H1 (cell line): ENCODE results near the gene SCO2. TPM values are rescaled to one million over a fixed set of nuclear protein-coding genes. Genes with fewer than 3 reads are reported as not detected.
A peak's percentile ranks its signal among the peaks of the same experiment; 100 is the strongest.

ENCODE experiments used
- CTCF ChIA-PET: fragments of 300-600 bp; sonication (Branson Sonifier 250); formaldehyde crosslinking; loops from one replicate; lab custom pipeline; 2021; ENCODE audit not compliant: partially characterized antibody; lab: Charles Lee
- POLR2A ChIA-PET: fragments of 300-600 bp; sonication (Branson Sonifier 250); formaldehyde crosslinking; loops from one replicate; lab custom pipeline; 2021; ENCODE audit warnings: inconsistent platforms; ENCODE audit not compliant: partially characterized antibody; lab: Charles Lee
- DNase-seq, 2 experiments: peaks; one replicate each; pipeline versions ENCODE4 v3.0.0 to v3.0.0-alpha.2; 2010 to 2022; ENCODE audit warnings: low spot score in 2 of 2, low read depth in 1 of 2, mixed read lengths in 1 of 2
- FAIRE-seq: peaks from 2 replicates; lab custom pipeline; 2011; peaks lifted over from hg19 to GRCh38; lab: Jason Lieb, UNC
- H2AFZ ChIP-seq: 2 replicates; pipeline ENCODE4 v1.8.1; 2012; ENCODE audit warnings: low read length, inconsistent platforms
- H2AK5ac ChIP-seq: 2 replicates; pipeline ENCODE4 v1.6.1; 2013; ENCODE audit warnings: low read depth, low read length
- H2BK120ac ChIP-seq: replicated peaks from 2 replicates; pipeline ENCODE3; 2013; ENCODE audit warnings: low read depth, low read length, inconsistent platforms
- H2BK12ac ChIP-seq: 2 replicates; pipeline ENCODE4 v1.6.1; 2013; ENCODE audit warnings: low read depth, low read length
- H2BK15ac ChIP-seq: 2 replicates; pipeline ENCODE4 v1.6.1; 2013; ENCODE audit warnings: low read length
- H2BK20ac ChIP-seq: 2 replicates; pipeline ENCODE4 v1.6.1; 2013; ENCODE audit warnings: low read length
- H2BK5ac ChIP-seq: 2 replicates; pipeline ENCODE4 v1.6.1; 2013; ENCODE audit warnings: low read depth, low read length
- H3K14ac ChIP-seq: 2 replicates; pipeline ENCODE4 v1.6.1; 2013; ENCODE audit warnings: inconsistent platforms; ENCODE audit not compliant: insufficient read length
- H3K18ac ChIP-seq: 2 replicates; pipeline ENCODE4 v1.6.1; 2013; ENCODE audit warnings: low read length; ENCODE audit errors: extremely low read depth
- H3K23ac ChIP-seq: 2 replicates; pipeline ENCODE4 v1.6.1; 2013; ENCODE audit warnings: inconsistent platforms; ENCODE audit not compliant: insufficient read length
- H3K23me2 ChIP-seq: 2 replicates; pipeline ENCODE4 v1.6.1; 2013; ENCODE audit warnings: low read depth, low read length
- H3K27ac ChIP-seq: 2 replicates; pipeline ENCODE4 v1.6.1; 2011; ENCODE audit warnings: low read depth, low read length, inconsistent platforms
- H3K27me3 ChIP-seq, 4 experiments: replicated peaks in 1 of 4; 1 replicate in 1 of 4; 2 replicates in 3 of 4; pipeline versions ENCODE4 v1.6.1 to v1.8.1; 2011 to 2013; ENCODE audit warnings: low read length in 3 of 4, mild to moderate bottlenecking in 3 of 4, inconsistent platforms in 2 of 4, mixed read lengths in 2 of 4, moderate library complexity in 1 of 4; ENCODE audit not compliant: control insufficient read depth in 3 of 4, insufficient read depth in 3 of 4; ENCODE audit errors: extremely low read depth in 1 of 4
- H3K36me3 ChIP-seq, 4 experiments: 2 replicates each; pipeline versions ENCODE4 v1.6.1 to v1.8.1; 2011 to 2013; ENCODE audit warnings: mild to moderate bottlenecking in 4 of 4, low read length in 3 of 4, moderate library complexity in 2 of 4, control low read depth in 1 of 4, inconsistent platforms in 1 of 4; ENCODE audit not compliant: insufficient read depth in 4 of 4, control insufficient read depth in 2 of 4
- H3K4ac ChIP-seq: replicated peaks from 2 replicates; pipeline ENCODE3; 2013; ENCODE audit warnings: low read length, low read depth, mixed read lengths, inconsistent platforms; ENCODE audit not compliant: insufficient read length
- H3K4me1 ChIP-seq, 4 experiments: replicated peaks in 1 of 4; 1 replicate in 1 of 4; 2 replicates in 3 of 4; pipeline versions ENCODE4 v1.6.1 to v1.8.1; 2011 to 2013; ENCODE audit warnings: low read length in 3 of 4, inconsistent platforms in 2 of 4, mixed read lengths in 1 of 4; ENCODE audit not compliant: insufficient read depth in 4 of 4, control insufficient read depth in 3 of 4
- H3K4me2 ChIP-seq, 2 experiments: 2 replicates each; pipeline versions ENCODE4 v1.6.1 to v1.8.1; 2011 to 2013; ENCODE audit warnings: low read depth in 2 of 2, low read length in 2 of 2, control low read depth in 1 of 2, inconsistent platforms in 1 of 2, mild to moderate bottlenecking in 1 of 2; ENCODE audit not compliant: insufficient read depth in 1 of 2
- H3K4me3 ChIP-seq, 4 experiments: fragments of 200-600, 300-600 bp in 1 of 4; sonication (generic), shearing (Covaris generic), sonication (Bioruptor Twin) in 1 of 4; 2 replicates each; pipeline versions ENCODE4 v1.5.1 to v1.8.1; 2011 to 2016; ENCODE audit warnings: low read length in 4 of 4, low read depth in 3 of 4, control low read depth in 2 of 4, inconsistent platforms in 2 of 4, mild to moderate bottlenecking in 2 of 4, mixed read lengths in 1 of 4, moderate library complexity in 1 of 4; ENCODE audit not compliant: insufficient read depth in 2 of 4; ENCODE audit errors: extremely low read depth in 1 of 4
- H3K56ac ChIP-seq: replicated peaks from 2 replicates; pipeline ENCODE3; 2013; ENCODE audit warnings: low read depth, mild to moderate bottlenecking, mixed read lengths, low read length, inconsistent platforms; ENCODE audit not compliant: insufficient read length
- H3K79me1 ChIP-seq: 2 replicates; pipeline ENCODE4 v1.6.1; 2013; ENCODE audit warnings: low read depth, low read length, control low read depth
- H3K79me2 ChIP-seq, 2 experiments: 2 replicates each; pipeline versions ENCODE4 v1.6.1 to v1.8.1; 2012 to 2013; ENCODE audit warnings: low read length in 2 of 2, mild to moderate bottlenecking in 2 of 2, inconsistent platforms in 1 of 2; ENCODE audit not compliant: insufficient read depth in 2 of 2, control insufficient read depth in 1 of 2
- H3K9ac ChIP-seq, 4 experiments: replicated peaks in 1 of 4; 1 replicate in 1 of 4; 2 replicates in 3 of 4; pipeline versions ENCODE4 v1.6.1 to v1.8.1; 2011 to 2013; ENCODE audit warnings: low read depth in 3 of 4, low read length in 3 of 4, control low read depth in 2 of 4, mild to moderate bottlenecking in 2 of 4, moderate library complexity in 2 of 4, inconsistent platforms in 1 of 4; ENCODE audit errors: extremely low read depth in 1 of 4
- H3K9me3 ChIP-seq, 2 experiments: 2 replicates each; pipeline versions ENCODE4 v1.6.1 to v1.8.1; 2012 to 2013; ENCODE audit warnings: mild to moderate bottlenecking in 2 of 2, moderate library complexity in 2 of 2, control low read depth in 1 of 2, inconsistent platforms in 1 of 2, low read depth in 1 of 2, low read length in 1 of 2, mixed read lengths in 1 of 2; ENCODE audit not compliant: insufficient read depth in 2 of 2
- H4K20me1 ChIP-seq, 2 experiments: replicated peaks in 1 of 2; 2 replicates each; pipeline versions ENCODE3 to v1.8.1; 2011 to 2013; ENCODE audit warnings: inconsistent platforms in 2 of 2, low read length in 2 of 2, mild to moderate bottlenecking in 1 of 2; ENCODE audit not compliant: insufficient read depth in 2 of 2, control insufficient read depth in 1 of 2
- H4K5ac ChIP-seq: 2 replicates; pipeline ENCODE4 v1.6.1; 2013; ENCODE audit warnings: low read length, low read depth, mixed read lengths, inconsistent platforms; ENCODE audit not compliant: insufficient read length
- H4K8ac ChIP-seq: 2 replicates; pipeline ENCODE4 v1.8.0; 2013; ENCODE audit warnings: mild to moderate bottlenecking, moderate library complexity, low read length, inconsistent platforms; ENCODE audit not compliant: insufficient read depth; ENCODE audit errors: extremely low read depth
- H4K91ac ChIP-seq: replicated peaks from 2 replicates; pipeline ENCODE3; 2013; ENCODE audit warnings: low read length, mixed read lengths, inconsistent platforms; ENCODE audit not compliant: insufficient read length
- ATF3 ChIP-seq: IDR thresholded peaks from 2 replicates; pipeline ENCODE4 v1.6.1; 2011; ENCODE audit warnings: low read depth, mild to moderate bottlenecking, low read length; ENCODE audit not compliant: insufficient read depth
- CREB1 ChIP-seq: IDR thresholded peaks from 2 replicates; pipeline ENCODE4 v1.6.1; 2012; ENCODE audit warnings: inconsistent platforms
- EGR1 ChIP-seq: IDR thresholded peaks from 2 replicates; pipeline ENCODE4 v1.6.1; 2011; ENCODE audit warnings: low read depth, low read length, borderline replicate concordance
- GABPA ChIP-seq: IDR thresholded peaks from 2 replicates; pipeline ENCODE4 v1.6.1; 2011; ENCODE audit warnings: mild to moderate bottlenecking, low read length, moderate library complexity, borderline replicate concordance; ENCODE audit not compliant: insufficient read depth
- GTF2F1 ChIP-seq: IDR thresholded peaks from 2 replicates; pipeline ENCODE4 v1.6.1; 2012; ENCODE audit warnings: low read depth, low read length, improper control_type of control experiment, borderline replicate concordance
- KDM5A ChIP-seq: fragments of 200-600 bp; IDR thresholded peaks from 2 replicates; pipeline ENCODE4 v1.7.1; 2012; ENCODE audit warnings: mild to moderate bottlenecking, low read length, inconsistent platforms, mixed read lengths
- MAFK ChIP-seq: IDR thresholded peaks from 2 replicates; pipeline ENCODE4 v1.6.1; 2012; ENCODE audit warnings: low read depth, mild to moderate bottlenecking, improper control_type of control experiment, low read length
- NRF1 ChIP-seq: IDR thresholded peaks from 2 replicates; pipeline ENCODE4 v1.6.1; 2011; ENCODE audit warnings: mild to moderate bottlenecking, low read depth, low read length, improper control_type of control experiment
- POLR2A ChIP-seq, 2 experiments: IDR thresholded peaks; 1 replicate in 1 of 2; 2 replicates in 1 of 2; pipeline ENCODE4 v1.6.1; 2011; ENCODE audit warnings: low read depth in 2 of 2, low read length in 2 of 2, mild to moderate bottlenecking in 2 of 2; ENCODE audit errors: control extremely low read depth in 1 of 2
- SIN3A ChIP-seq, 2 experiments: IDR thresholded peaks in 1 of 2; conservative IDR thresholded peaks in 1 of 2; 2 replicates each; pipeline ENCODE4 v1.6.1; 2011 to 2012; ENCODE audit warnings: low read length in 2 of 2, improper control_type of control experiment in 1 of 2, low read depth in 1 of 2, mild to moderate bottlenecking in 1 of 2
- WGBS, 2 experiments: shearing (Covaris generic) in 1 of 2; methylation state at CpG; one replicate each; pipeline versions ENCODE4 v1.1.6 to v1.1.7; 2013 to 2015; ENCODE audit warnings: low lambda C conversion rate in 2 of 2, mixed read lengths in 2 of 2, inconsistent platforms in 1 of 2, low coverage in 1 of 2, missing lambda C conversion rate in 1 of 2; ENCODE audit not compliant: insufficient replicate concordance in 2 of 2, insufficient coverage in 1 of 2, insufficient read length in 1 of 2; ENCODE audit errors: extremely low coverage in 1 of 2, missing lambda C conversion rate in 1 of 2; 5-methylcytosine and 5-hydroxymethylcytosine counted together
- polyA plus RNA-seq, 7 experiments: library from polyadenylated mRNA; depleted of rRNA in 3 of 7; stranded (reverse) in 5 of 7; unstranded in 2 of 7; fragments of >200 nt in 5 of 7; fragments of 200-250 nt in 2 of 7; gene quantifications; 1 replicate in 5 of 7; 2 replicates in 1 of 7; 4 replicates in 1 of 7; pipeline versions ENCODE4 v1.2.1 to v1.2.3, GENCODE V29; 2011 to 2013; ENCODE audit warnings: missing spikeins in 2 of 7, mixed read lengths in 2 of 7
- total RNA-seq: library from RNA; stranded (reverse); fragmentation: NEBNext Ultra II Directional; extraction: Animal tissue kit (Norgen Biotek cat#: 25700); gene quantifications from 2 replicates; pipeline ENCODE4 v1.2.1, GENCODE V29; 2021

Gene SCO2
- total and polyA plus RNA-seq, 2 of the 8 experiments (the other 6 are each of a cell fraction or from before 2014, with no cell fraction given) = 2.0 TPM; not detected in 1

DNA sequence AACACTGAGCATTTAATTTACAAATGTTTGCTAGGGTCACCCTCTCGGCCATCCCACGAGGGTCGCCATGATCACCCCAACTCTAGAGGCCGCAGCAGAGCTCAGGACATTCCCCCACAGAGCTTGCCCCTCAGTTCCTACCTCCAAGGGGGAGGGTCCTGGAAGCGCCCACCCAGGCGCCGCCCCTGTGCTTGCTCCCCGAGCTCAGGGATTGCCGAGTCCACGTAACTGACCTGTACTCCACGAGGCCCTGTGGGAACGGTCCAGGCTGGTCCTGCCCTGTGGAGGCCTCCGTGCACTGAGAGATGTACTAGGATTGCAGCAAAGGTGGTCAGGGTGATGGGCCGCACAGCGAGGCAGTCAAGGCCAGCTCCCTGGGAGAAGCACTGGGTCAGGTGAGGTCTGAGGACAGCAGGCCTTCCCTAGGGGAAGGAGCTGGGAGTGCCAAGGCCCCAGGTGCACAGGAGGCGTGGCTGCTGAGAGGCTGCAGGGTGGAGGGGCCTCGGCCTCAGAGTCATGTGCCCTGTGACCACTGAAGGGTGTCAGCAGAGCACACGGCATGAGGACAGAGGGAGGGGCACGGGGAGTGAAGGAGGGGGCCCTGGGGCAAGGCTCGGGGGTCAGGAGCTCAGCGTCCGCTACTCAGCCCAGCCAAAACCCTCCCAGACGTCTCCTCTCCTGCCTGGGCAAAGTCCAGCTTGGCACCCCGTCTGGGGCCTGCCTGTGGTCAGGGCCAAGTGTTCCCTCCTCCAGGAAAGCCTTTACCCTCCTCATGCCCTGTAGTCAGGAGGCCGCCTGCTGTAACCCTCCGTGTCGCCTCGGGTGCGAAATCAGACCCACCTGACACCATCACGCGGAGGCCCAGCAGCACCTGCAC, 41.2 kb downstream of the SCO2 start:
- H2BK120ac ChIP-seq = no peak overlapping the region
- peaks cover 1 to 17% (median 13%) of the 10 kb centered on the region in 4 experiments; a peak in 6 of 7 replicates for H3K27me3 ChIP-seq
- H3K18ac ChIP-seq = no peak overlapping the region; the same call in 1 of the 2 replicates
- ChIA-PET POLR2A (interaction anchor here (0.6 to 4.8 kb wide), 14 partner anchors 8 to 55 kb away, joined by 3 to 21 read pairs (median 6); no protein-coding TSS in a partner anchor), CTCF (interaction anchor here (1.1 to 5.6 kb wide), 6 partner anchors 8 to 212 kb away, joined by 3 to 54 read pairs (median 3); no protein-coding TSS in a partner anchor)
- no peak overlapping the region for H3K4ac ChIP-seq
- FAIRE-seq (no peak), DNase-seq (no peak)
- H3K4me2 ChIP-seq = no peak overlapping the region
- no peak overlapping the region for H3K9ac ChIP-seq
- H3K14ac ChIP-seq = no peak overlapping the region
- H3K79me2 ChIP-seq = no peaks in the 10 kb centered on the region
- H3K36me3 ChIP-seq = 0 out of 8 replicates have a peak, but pooled peaks cover 0 to 2% (median 0%) of the 10 kb centered on the region in 4 experiments
- H2AFZ ChIP-seq = no peak overlapping the region
- H2BK15ac ChIP-seq = no peak overlapping the region
- H3K27ac ChIP-seq = no peak overlapping the region
- H2BK5ac ChIP-seq = 0 out of 2 replicates have a peak overlapping the region, but pooled peaks have one; percentile 4
- no peak overlapping the region for H2BK20ac ChIP-seq
- H3K23ac ChIP-seq = no peak overlapping the region
- no peak overlapping the region for H4K5ac ChIP-seq
- H2AK5ac ChIP-seq = no peak overlapping the region
- no peak overlapping the region; the same call in 1 of the 2 replicates for H2BK12ac ChIP-seq
- H4K20me1 ChIP-seq = peaks cover 0 to 3% of the 10 kb centered on the region in 2 experiments
- no peak overlapping the region for H4K8ac ChIP-seq
- H4K91ac ChIP-seq = peak overlapping the region; percentile 41
- WGBS, 2 experiments = 88% methylated on average over 27 of the region's 31 CpGs; no CpG with 5 or more reads in 1 of the 2 experiments
- peaks cover 0 to 5% (median 0%) of the 10 kb centered on the region in 4 experiments; a peak in 4 of 7 replicates for H3K4me1 ChIP-seq
- H3K79me1 ChIP-seq = no peaks in the 10 kb centered on the region
- no peak overlapping the region for H3K4me3 ChIP-seq
- H3K23me2 ChIP-seq = peaks cover 4% of the 10 kb centered on the region; the same call in 1 of the 2 replicates
- no peak overlapping the region for H3K56ac ChIP-seq
- no peaks in the 10 kb centered on the region for H3K9me3 ChIP-seq
- no peak for TF ChIP-seq GABPA
- TF ChIP-seq NRF1 = no peak
- TF ChIP-seq SIN3A (conservative IDR thresholded peaks at IDR 0.05 in 1 of 2, IDR thresholded peaks at IDR 0.05 in 1 of 2; ENCODE audit: low read depth in 1 of 2, low read length in 2 of 2) = no peak
- TF ChIP-seq ATF3 = no peak
- TF ChIP-seq EGR1 = no peak
- TF ChIP-seq POLR2A (IDR thresholded peaks at IDR 0.05; ENCODE audit: control extremely low read depth in 1 of 2, low read depth in 2 of 2, low read length in 2 of 2) = no peak
- no peak for TF ChIP-seq CREB1
- no peak for TF ChIP-seq MAFK
- TF ChIP-seq KDM5A = no peak
- no peak for TF ChIP-seq GTF2F1
